Mammary microvascular endothelial cell (primary cell): ENCODE results near the gene SSX4B. TPM values are rescaled to one million over a fixed set of nuclear protein-coding genes. Genes with fewer than 3 reads are reported as not detected.

Source experiments
- total RNA-seq: library from RNA; depleted of rRNA; stranded (reverse); fragments of >200 nt; gene quantifications from 2 replicates; pipeline ENCODE4 v1.2.3, GENCODE V29; 2015

Gene SSX4B
- not detected in 2 replicates for total RNA-seq

GRCh38 chrX:48411860-48412259 lies at the start of gene SSX4B:
TSS of gene SSX4B (minus strand) at chrX:48411960. CDS start at chrX:48411372, 588 bp downstream.

GRCh38 chrX:48383239-48383638 lies 28.5 kb downstream of the SSX4B start, which contains the start of gene SSX4:
TSS of gene SSX4 (plus strand) at chrX:48383539. CDS start at chrX:48384054, 515 bp downstream.

GRCh38 chrX:48356315-48357094 lies 55.3 kb downstream of the SSX4B start, which contains the start of gene SSX3:
TSS of gene SSX3 (minus strand) at chrX:48356703. CDS start at chrX:48355249, 1,454 bp downstream.

Other genes with a start within 250 kb of the SSX4B start
- not detected in 2 replicates for gene SSX5, start 215.2 kb downstream of the SSX4B start, total RNA-seq
- not detected in 2 replicates for gene SSX1, start 156.6 kb downstream of the SSX4B start, total RNA-seq
- gene SSX3, start 55.3 kb downstream of the SSX4B start, total RNA-seq, result not detected in 2 replicates
- not detected in 2 replicates for gene SSX4, start 28.4 kb downstream of the SSX4B start, total RNA-seq
- gene SLC38A5, start 58.3 kb upstream of the SSX4B start, total RNA-seq, result 32.2 and 39.8 TPM in 2 replicates
- gene FTSJ1, start 64.2 kb upstream of the SSX4B start, total RNA-seq, result 81.1 and 84.4 TPM in 2 replicates
- gene PORCN, start 97.0 kb upstream of the SSX4B start, total RNA-seq, result 8.1 and 12.7 TPM in 2 replicates
- gene EBP, start 109.8 kb upstream of the SSX4B start, total RNA-seq, result 70.2 and 79.9 TPM in 2 replicates
- gene TBC1D25, start 127.8 kb upstream of the SSX4B start, total RNA-seq, result 8.8 and 9.7 TPM in 2 replicates
- 328 and 351 TPM in 2 replicates for gene RBM3, start 162.5 kb upstream of the SSX4B start, total RNA-seq
- 138 and 155 TPM in 2 replicates for gene WDR13, start 185.5 kb upstream of the SSX4B start, total RNA-seq